Trophoblast cell (in vitro differentiated cells and primary cell): ENCODE results near the gene SPIRE1.

ENCODE experiments used
- DNase-seq, 2 donors: peaks; one replicate each; pipeline ENCODE4 v3.0.0-alpha.2; 2016
- H2AFZ ChIP-seq: 2 replicates; pipeline ENCODE4 v1.6.1; 2013; ENCODE audit warnings: low read length, moderate library complexity, mild to moderate bottlenecking; ENCODE audit not compliant: insufficient read depth, poor library complexity
- H2AK5ac ChIP-seq: 2 replicates; pipeline ENCODE4 v1.6.1; 2013; ENCODE audit warnings: mild to moderate bottlenecking, low read length
- H2BK120ac ChIP-seq: 2 replicates; pipeline ENCODE4 v1.6.1; 2013; ENCODE audit warnings: low read length, mild to moderate bottlenecking, moderate library complexity; ENCODE audit not compliant: insufficient read depth, poor library complexity
- H2BK12ac ChIP-seq: 2 replicates; pipeline ENCODE4 v1.6.1; 2013; ENCODE audit warnings: mild to moderate bottlenecking, low read length, moderate library complexity
- H2BK5ac ChIP-seq: 2 replicates; pipeline ENCODE4 v1.6.1; 2013; ENCODE audit warnings: low read length, low read depth, moderate library complexity, mild to moderate bottlenecking; ENCODE audit not compliant: poor library complexity
- H3K14ac ChIP-seq: 2 replicates; pipeline ENCODE4 v1.6.1; 2013; ENCODE audit warnings: mild to moderate bottlenecking, low read length
- H3K18ac ChIP-seq: 2 replicates; pipeline ENCODE4 v1.6.1; 2013; ENCODE audit warnings: mild to moderate bottlenecking, low read length
- H3K23ac ChIP-seq: 2 replicates; pipeline ENCODE4 v1.6.1; 2013; ENCODE audit warnings: low read length
- H3K27ac ChIP-seq: 2 replicates; pipeline ENCODE4 v1.5.1; 2013; ENCODE audit warnings: low read depth, mild to moderate bottlenecking, inconsistent platforms, low read length, moderate library complexity
- H3K27me3 ChIP-seq: 2 replicates; pipeline ENCODE4 v1.6.1; 2013; ENCODE audit warnings: inconsistent platforms, mild to moderate bottlenecking, low read length, moderate library complexity; ENCODE audit not compliant: insufficient read depth
- H3K36me3 ChIP-seq, 2 experiments: 1 replicate in 1 of 2; 2 replicates in 1 of 2; pipeline ENCODE4 v1.6.1; 2013; ENCODE audit warnings: low read length in 2 of 2, mild to moderate bottlenecking in 2 of 2, moderate library complexity in 1 of 2; ENCODE audit not compliant: insufficient read depth in 2 of 2, control insufficient read depth in 1 of 2
- H3K4ac ChIP-seq: 2 replicates; pipeline ENCODE4 v1.6.1; 2013; ENCODE audit warnings: low read depth, mild to moderate bottlenecking, low read length, moderate library complexity
- H3K4me1 ChIP-seq, 2 experiments: 1 replicate in 1 of 2; 2 replicates in 1 of 2; pipeline ENCODE4 v1.6.1; 2013; ENCODE audit warnings: low read length in 2 of 2, mild to moderate bottlenecking in 2 of 2, moderate library complexity in 1 of 2; ENCODE audit not compliant: insufficient read depth in 2 of 2, control insufficient read depth in 1 of 2
- H3K4me2 ChIP-seq: 2 replicates; pipeline ENCODE4 v1.6.1; 2013; ENCODE audit warnings: inconsistent platforms, mild to moderate bottlenecking, low read length, moderate library complexity
- H3K4me3 ChIP-seq: 2 replicates; pipeline ENCODE4 v1.5.1; 2013; ENCODE audit warnings: mild to moderate bottlenecking, low read depth, low read length, inconsistent platforms
- H3K79me1 ChIP-seq: one replicate; pipeline ENCODE4 v1.6.1; 2013; ENCODE audit warnings: low read length
- H3K79me2 ChIP-seq: 2 replicates; pipeline ENCODE4 v1.6.1; 2013; ENCODE audit warnings: low read length, mild to moderate bottlenecking; ENCODE audit not compliant: control insufficient read depth, insufficient read depth, poor library complexity
- H3K9ac ChIP-seq: 2 replicates; pipeline ENCODE4 v1.6.1; 2013; ENCODE audit warnings: mild to moderate bottlenecking, low read length
- H3K9me3 ChIP-seq: 2 replicates; pipeline ENCODE4 v1.6.1; 2013; ENCODE audit warnings: low read depth, mild to moderate bottlenecking, control low read depth, inconsistent platforms, low read length; ENCODE audit not compliant: insufficient read depth
- H4K12ac ChIP-seq: 2 replicates; pipeline ENCODE4 v1.6.1; 2013; ENCODE audit warnings: low read depth, mild to moderate bottlenecking, low read length, moderate library complexity
- H4K8ac ChIP-seq: 2 replicates; pipeline ENCODE4 v1.6.1; 2013; ENCODE audit warnings: low read depth, mild to moderate bottlenecking, low read length, moderate library complexity
- H4K91ac ChIP-seq: one replicate; pipeline ENCODE4 v1.6.1; 2013; ENCODE audit warnings: low read depth, mild to moderate bottlenecking, low read length, moderate library complexity
- WGBS: extraction: QIAGEN DNeasy Blood & Tissue Kit; methylation state at CpG from one replicate; pipeline ENCODE4 v1.1.7; 2013; ENCODE audit warnings: missing lambda C conversion rate; ENCODE audit not compliant: insufficient read length, insufficient coverage; ENCODE audit errors: extremely low coverage; 5-methylcytosine and 5-hydroxymethylcytosine counted together

SPIRE1 gene

GRCh38 chr18:12429556-12429955 is 228.4 kb downstream of the SPIRE1 start:
- H3K9ac ChIP-seq = no peak overlapping the region
- H3K79me2 ChIP-seq = no peaks in the 10 kb centered on the region
- H3K4me3 ChIP-seq = no peak overlapping the region
- no peak overlapping the region for H4K12ac ChIP-seq
- no peak overlapping the region for H2AFZ ChIP-seq
- H2BK12ac ChIP-seq = no peak overlapping the region
- no peak overlapping the region for H2AK5ac ChIP-seq
- no peaks in the 10 kb centered on the region for H3K79me1 ChIP-seq
- H3K4me1 ChIP-seq = no peaks in the 10 kb centered on the region
- H2BK5ac ChIP-seq = no peak overlapping the region
- DNase-seq = no peak
- no peak overlapping the region for H3K27ac ChIP-seq
- WGBS = no CpG with 5 or more reads among the region's 16 CpGs
- H3K27me3 ChIP-seq = no peaks in the 10 kb centered on the region
- no peak overlapping the region for H3K23ac ChIP-seq
- H3K4me2 ChIP-seq = no peak overlapping the region
- no peak overlapping the region for H4K91ac ChIP-seq
- no peak overlapping the region for H2BK120ac ChIP-seq
- peaks cover 9% of the 10 kb centered on the region for H3K9me3 ChIP-seq
- H3K18ac ChIP-seq = no peak overlapping the region
- no peak overlapping the region for H4K8ac ChIP-seq
- peaks cover 0 to 3% of the 10 kb centered on the region in 2 experiments for H3K36me3 ChIP-seq
- H3K14ac ChIP-seq = no peak overlapping the region
- H3K4ac ChIP-seq = no peak overlapping the region

- H3K27ac ChIP-seq = no peak overlapping the region
- no peak for DNase-seq
- no peak overlapping the region for H2BK120ac ChIP-seq
- H3K27me3 ChIP-seq = no peaks in the 10 kb centered on the region
- WGBS = no CpG with 5 or more reads among the region's 12 CpGs
- no peak overlapping the region for H4K12ac ChIP-seq
- no peaks in the 10 kb centered on the region for H3K79me2 ChIP-seq
- H2AK5ac ChIP-seq = no peak overlapping the region
- H2BK12ac ChIP-seq = no peak overlapping the region
- peaks cover 0 to 3% of the 10 kb centered on the region in 2 experiments for H3K36me3 ChIP-seq
- H3K79me1 ChIP-seq = no peaks in the 10 kb centered on the region
- H3K18ac ChIP-seq = no peak overlapping the region
- H3K14ac ChIP-seq = no peak overlapping the region
- no peak overlapping the region for H3K4ac ChIP-seq
- no peak overlapping the region for H3K9ac ChIP-seq
- H3K4me1 ChIP-seq = no peaks in the 10 kb centered on the region
- no peak overlapping the region for H2AFZ ChIP-seq
- no peak overlapping the region for H4K91ac ChIP-seq
- H3K4me3 ChIP-seq = no peak overlapping the region
- no peak overlapping the region for H3K4me2 ChIP-seq
- H2BK5ac ChIP-seq = no peak overlapping the region
- peaks cover 9% of the 10 kb centered on the region for H3K9me3 ChIP-seq
- no peak overlapping the region for H3K23ac ChIP-seq
- H4K8ac ChIP-seq = no peak overlapping the region
These were observed 229.0 kb downstream of the SPIRE1 start for GRCh38 chr18:12428923-12429322.

GRCh38 chr18:12426924-12427323 is 231.0 kb downstream of the SPIRE1 start:
- Histone ChIP-seq H2BK5ac (no peak overlapping the region), H4K12ac (no peak overlapping the region)

GRCh38 chr18:12424252-12424651 is 233.7 kb downstream of the SPIRE1 start:
- no peak overlapping the region for H3K4me3 ChIP-seq

More at GRCh38 chr18:12426924-12427323, 231.0 kb downstream of the SPIRE1 start:
- no peak overlapping the region for H4K8ac ChIP-seq
- no peak overlapping the region for H4K91ac ChIP-seq
- no peaks in the 10 kb centered on the region for H3K79me2 ChIP-seq
- H3K9ac ChIP-seq = no peak overlapping the region
- no peaks in the 10 kb centered on the region for H3K79me1 ChIP-seq
- H3K4me1 ChIP-seq = no peaks in the 10 kb centered on the region
- H2AK5ac ChIP-seq = no peak overlapping the region
- H2AFZ ChIP-seq = no peak overlapping the region
- no peak overlapping the region for H3K14ac ChIP-seq
- no peak overlapping the region for H3K4ac ChIP-seq
- no peak overlapping the region for H3K27ac ChIP-seq
- DNase-seq = no peak
- no peak overlapping the region for H3K4me2 ChIP-seq
- H3K9me3 ChIP-seq = peaks cover 8% of the 10 kb centered on the region
- H3K36me3 ChIP-seq = peaks cover 0 to 3% of the 10 kb centered on the region in 2 experiments
- H3K4me3 ChIP-seq = no peak overlapping the region
- H3K23ac ChIP-seq = no peak overlapping the region
- H2BK120ac ChIP-seq = no peak overlapping the region
- H3K27me3 ChIP-seq = no peaks in the 10 kb centered on the region
- H2BK12ac ChIP-seq = no peak overlapping the region
- no peak overlapping the region for H3K18ac ChIP-seq
- no CpG with 5 or more reads among the region's 3 CpGs for WGBS

More at GRCh38 chr18:12424252-12424651, 233.7 kb downstream of the SPIRE1 start:
- Histone ChIP-seq H3K9ac (no peak overlapping the region), H3K27me3 (no peaks in the 10 kb centered on the region), H3K79me1 (no peaks in the 10 kb centered on the region), H3K4ac (no peak overlapping the region), H2BK12ac (no peak overlapping the region), H3K36me3 (no peaks in the 10 kb centered on the region), H3K4me2 (no peak overlapping the region), H3K79me2 (no peaks in the 10 kb centered on the region), H3K27ac (no peak overlapping the region), H3K9me3 (peaks cover 3% of the 10 kb centered on the region), H2BK5ac (no peak overlapping the region), H2AK5ac (no peak overlapping the region), H2AFZ (no peak overlapping the region), H4K8ac (no peak overlapping the region), H3K18ac (no peak overlapping the region), H4K12ac (no peak overlapping the region), H3K14ac (no peak overlapping the region), H2BK120ac (no peak overlapping the region), H3K4me1 (peaks cover 0 to 3% of the 10 kb centered on the region in 2 experiments), H3K23ac (no peak overlapping the region), H4K91ac (no peak overlapping the region)
- DNase-seq = no peak
- no CpG with 5 or more reads among the region's 4 CpGs for WGBS
